Cardiac muscle cell (in vitro differentiated cells and primary cell): ENCODE measurements around the gene CGNL1. TPM values are rescaled to one million over a fixed set of nuclear protein-coding genes. Genes with fewer than 3 reads are reported as not detected.

Experiments
- DNase-seq, 2 donors: peaks; one replicate each; pipeline versions ENCODE4 v3.0.0 to v3.0.0-alpha.2; 2010 to 2017; ENCODE audit warnings: low read depth in 1 of 2, low spot score in 1 of 2
- H3K27ac ChIP-seq: fragments of 200-600 bp; sonication (generic); 2 replicates; pipeline ENCODE4 v1.5.1; 2016
- H3K27me3 ChIP-seq: fragments of 200-600 bp; sonication (generic); 2 replicates; pipeline ENCODE4 v1.6.0; 2016; ENCODE audit warnings: control low read depth
- H3K36me3 ChIP-seq: fragments of 200-600 bp; sonication (generic); 2 replicates; pipeline ENCODE4 v1.5.1; 2016; ENCODE audit warnings: control low read depth
- H3K4me1 ChIP-seq: fragments of 200-600 bp; sonication (generic); 2 replicates; pipeline ENCODE4 v1.8.1; 2017; ENCODE audit warnings: low read depth, mild to moderate bottlenecking, mixed run types
- H3K4me3 ChIP-seq: fragments of 200-600 bp; sonication (generic); 2 replicates; pipeline ENCODE4 v1.5.1; 2016; ENCODE audit warnings: mild to moderate bottlenecking
- H3K9me3 ChIP-seq: fragments of 200-600 bp; sonication (generic); 2 replicates; pipeline ENCODE4 v1.5.1; 2017; ENCODE audit warnings: low read depth, mild to moderate bottlenecking, control low read depth
- polyA plus RNA-seq: library from polyadenylated mRNA; unstranded; fragments of >200 nt; fragmentation: Nextera tagmentation; extraction: Ambion mirVana; gene quantifications from 2 replicates; pipeline ENCODE4 v1.2.1, GENCODE V29; 2016
- total RNA-seq: library from RNA; depleted of rRNA; stranded (reverse); fragments of >200 nt; gene quantifications from 2 replicates; pipeline ENCODE4 v1.2.3, GENCODE V29; 2016
- TF ChIP-seq, protein P1 (sequence below): IDR thresholded peaks from 2 replicates; pipeline ENCODE4 v1.5.1; 2012; ENCODE audit warnings: low read depth, mild to moderate bottlenecking, low read length

The CGNL1 gene
- total and polyA plus RNA-seq, 2 experiments from 2014 or later = 62.9 to 134 TPM

DNA sequence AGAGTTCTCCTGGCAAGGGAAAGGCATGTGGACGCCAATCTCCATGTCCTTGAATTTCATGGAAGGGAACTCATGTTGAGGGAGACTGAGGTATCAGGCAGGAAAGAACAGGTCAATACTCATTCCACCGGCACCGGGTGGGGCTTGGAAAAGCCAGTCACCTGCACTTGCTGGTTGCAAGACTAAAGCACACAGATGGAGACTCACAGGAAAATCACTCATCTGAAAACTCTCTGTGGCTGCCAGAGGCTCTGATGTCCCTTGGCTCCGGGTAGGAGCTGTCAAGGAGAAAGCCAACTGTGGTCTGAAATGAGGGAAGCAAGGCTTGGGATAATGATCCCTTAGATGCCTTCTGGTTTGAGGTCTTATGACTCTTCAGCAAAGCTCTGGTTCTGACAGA is 8.7 kb upstream of the CGNL1 start:
- TF ChIP-seq, protein P1, sequence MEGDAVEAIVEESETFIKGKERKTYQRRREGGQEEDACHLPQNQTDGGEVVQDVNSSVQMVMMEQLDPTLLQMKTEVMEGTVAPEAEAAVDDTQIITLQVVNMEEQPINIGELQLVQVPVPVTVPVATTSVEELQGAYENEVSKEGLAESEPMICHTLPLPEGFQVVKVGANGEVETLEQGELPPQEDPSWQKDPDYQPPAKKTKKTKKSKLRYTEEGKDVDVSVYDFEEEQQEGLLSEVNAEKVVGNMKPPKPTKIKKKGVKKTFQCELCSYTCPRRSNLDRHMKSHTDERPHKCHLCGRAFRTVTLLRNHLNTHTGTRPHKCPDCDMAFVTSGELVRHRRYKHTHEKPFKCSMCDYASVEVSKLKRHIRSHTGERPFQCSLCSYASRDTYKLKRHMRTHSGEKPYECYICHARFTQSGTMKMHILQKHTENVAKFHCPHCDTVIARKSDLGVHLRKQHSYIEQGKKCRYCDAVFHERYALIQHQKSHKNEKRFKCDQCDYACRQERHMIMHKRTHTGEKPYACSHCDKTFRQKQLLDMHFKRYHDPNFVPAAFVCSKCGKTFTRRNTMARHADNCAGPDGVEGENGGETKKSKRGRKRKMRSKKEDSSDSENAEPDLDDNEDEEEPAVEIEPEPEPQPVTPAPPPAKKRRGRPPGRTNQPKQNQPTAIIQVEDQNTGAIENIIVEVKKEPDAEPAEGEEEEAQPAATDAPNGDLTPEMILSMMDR = no peak
- no peak overlapping the region for H3K27ac ChIP-seq
- H3K4me3 ChIP-seq = no peak overlapping the region
- no peaks in the 10 kb centered on the region for H3K27me3 ChIP-seq
- H3K36me3 ChIP-seq = no peaks in the 10 kb centered on the region
- no peaks in the 10 kb centered on the region for H3K9me3 ChIP-seq
- no peak for DNase-seq
- peaks cover 14% of the 10 kb centered on the region for H3K4me1 ChIP-seq

DNA sequence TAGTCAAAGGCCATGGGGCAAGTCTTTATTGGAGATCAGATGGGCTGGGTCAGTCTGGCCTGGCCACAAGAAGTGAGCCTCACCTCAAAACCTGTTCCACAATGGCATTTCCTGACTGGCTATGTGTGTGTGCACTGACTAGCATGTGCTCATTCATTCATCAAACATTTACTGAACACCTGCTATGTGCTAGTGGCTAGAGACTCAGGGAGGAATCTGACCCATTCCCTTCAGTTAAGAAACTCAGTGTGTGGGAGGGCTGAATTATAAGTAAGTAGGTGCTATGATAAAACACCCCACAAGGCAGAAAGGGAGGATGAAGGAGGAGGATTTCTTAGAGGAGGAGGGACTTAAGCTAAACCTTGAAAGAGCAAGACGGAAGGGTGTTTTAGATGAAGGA is 5.4 kb upstream of the CGNL1 start:
- DNase-seq = no peak
- Histone ChIP-seq H3K36me3 (no peaks in the 10 kb centered on the region), H3K4me1 (no peaks in the 10 kb centered on the region), H3K4me3 (no peak overlapping the region), H3K27me3 (no peaks in the 10 kb centered on the region), H3K27ac (no peak overlapping the region), H3K9me3 (no peaks in the 10 kb centered on the region)
- TF ChIP-seq, protein P1 = no peak

GRCh38 chr15:57373251-57373881 is 2.9 kb upstream of the CGNL1 start:
- Histone ChIP-seq H3K4me1 (peaks cover under 1% of the 10 kb centered on the region), H3K27ac (no peak overlapping the region), H3K9me3 (no peaks in the 10 kb centered on the region), H3K36me3 (no peaks in the 10 kb centered on the region), H3K4me3 (no peak overlapping the region), H3K27me3 (no peaks in the 10 kb centered on the region)
- no peak for DNase-seq
- TF ChIP-seq, protein P1 = no peak

GRCh38 chr15:57373882-57374276 is 2.4 kb upstream of the CGNL1 start:
- no peak for DNase-seq
- H3K36me3 ChIP-seq = no peaks in the 10 kb centered on the region
- H3K9me3 ChIP-seq = no peaks in the 10 kb centered on the region
- TF ChIP-seq, protein P1 = no peak
- H3K27me3 ChIP-seq = no peaks in the 10 kb centered on the region
- peaks cover 6% of the 10 kb centered on the region for H3K4me1 ChIP-seq
- no peak overlapping the region for H3K27ac ChIP-seq
- H3K4me3 ChIP-seq = no peak overlapping the region

DNA sequence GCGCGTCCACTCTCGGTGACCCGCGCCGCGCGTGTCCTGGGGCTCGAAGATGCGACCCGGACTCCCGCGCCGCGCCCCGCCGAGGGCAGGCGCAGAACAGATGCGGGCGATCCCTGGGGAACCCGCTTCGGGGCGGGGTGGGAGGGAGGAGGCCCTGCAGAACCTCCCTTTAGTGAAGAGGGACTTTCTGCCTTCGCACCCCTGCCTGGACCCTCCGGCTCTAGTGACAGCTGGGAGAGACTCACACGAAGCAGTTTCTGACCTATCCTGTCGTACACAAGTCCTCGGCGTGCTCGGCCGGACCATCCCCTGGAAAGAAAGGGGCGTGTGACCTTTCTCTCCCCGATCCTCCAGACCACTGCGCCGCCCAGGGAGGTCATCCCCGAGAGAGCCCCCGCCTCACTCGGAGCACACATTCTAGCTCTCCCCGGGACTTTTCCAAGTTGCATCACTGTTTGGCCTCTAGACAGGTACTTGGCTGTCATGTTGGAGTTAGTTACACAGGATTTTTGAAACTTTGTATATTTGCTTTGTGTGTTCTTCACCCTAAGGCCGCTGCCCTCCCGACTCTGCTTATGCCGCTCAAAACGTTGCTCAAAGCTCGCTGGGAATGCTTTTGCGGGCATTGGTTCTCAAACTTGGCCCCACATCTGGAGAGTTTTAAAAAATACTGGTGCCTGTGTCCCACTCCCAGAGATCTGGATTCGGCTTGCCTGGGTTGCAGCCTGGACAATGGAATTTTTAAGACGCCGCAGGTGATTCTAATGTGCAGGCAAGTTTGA is 582 bp downstream of the CGNL1 start:
- no peaks in the 10 kb centered on the region for H3K9me3 ChIP-seq
- peak overlapping the region; percentile 82 for H3K27ac ChIP-seq
- H3K4me1 ChIP-seq = peaks cover 31% of the 10 kb centered on the region
- H3K27me3 ChIP-seq = no peaks in the 10 kb centered on the region
- TF ChIP-seq, protein P1 = no peak
- H3K36me3 ChIP-seq = no peaks in the 10 kb centered on the region
- peak; percentile 39 to 63 for DNase-seq
- H3K4me3 ChIP-seq = peak overlapping the region; percentile 97
